HG02610 (cell line): Measurements from ENCODE around the gene SPATA9.

Source experiments
- ATAC-seq: cut with Tn5 transposase; IDR thresholded peaks from one replicate; pipeline ENCODE4 v1.9.1; 2021; ENCODE audit warnings: mild to moderate bottlenecking, moderate library complexity; ENCODE audit not compliant: unreplicated experiment

Gene SPATA9

GRCh38 chr5:95621839-95622629 lies 60.8 kb downstream of the SPATA9 start:
- ATAC-seq, result no peak

DNA sequence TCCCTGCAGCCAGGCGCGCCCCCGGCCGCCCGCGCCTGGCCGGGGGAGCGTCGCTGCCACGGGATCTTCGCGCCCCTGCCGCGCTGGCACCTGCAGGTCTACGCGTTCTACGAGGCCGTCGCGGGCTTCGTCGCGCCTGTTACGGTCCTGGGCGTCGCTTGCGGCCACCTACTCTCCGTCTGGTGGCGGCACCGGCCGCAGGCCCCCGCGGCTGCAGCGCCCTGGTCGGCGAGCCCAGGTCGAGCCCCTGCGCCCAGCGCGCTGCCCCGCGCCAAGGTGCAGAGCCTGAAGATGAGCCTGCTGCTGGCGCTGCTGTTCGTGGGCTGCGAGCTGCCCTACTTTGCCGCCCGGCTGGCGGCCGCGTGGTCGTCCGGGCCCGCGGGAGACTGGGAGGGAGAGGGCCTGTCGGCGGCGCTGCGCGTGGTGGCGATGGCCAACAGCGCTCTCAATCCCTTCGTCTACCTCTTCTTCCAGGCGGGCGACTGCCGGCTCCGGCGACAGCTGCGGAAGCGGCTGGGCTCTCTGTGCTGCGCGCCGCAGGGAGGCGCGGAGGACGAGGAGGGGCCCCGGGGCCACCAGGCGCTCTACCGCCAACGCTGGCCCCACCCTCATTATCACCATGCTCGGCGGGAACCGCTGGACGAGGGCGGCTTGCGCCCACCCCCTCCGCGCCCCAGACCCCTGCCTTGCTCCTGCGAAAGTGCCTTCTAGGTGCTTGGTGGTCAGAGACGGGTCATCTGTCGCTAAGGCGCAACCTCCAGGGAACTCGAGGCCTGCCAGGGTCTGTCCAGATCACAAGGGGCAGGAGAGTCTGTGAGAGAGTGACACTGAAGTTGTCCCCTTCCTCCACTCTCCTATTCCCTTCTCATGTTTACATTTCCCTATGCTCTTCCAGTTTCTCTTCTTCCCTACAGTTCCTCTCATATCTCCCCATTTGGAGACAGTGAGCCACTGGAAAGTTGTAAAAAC lies 61.6 kb downstream of the SPATA9 start:
- ATAC-seq, result peak; percentile 45

DNA sequence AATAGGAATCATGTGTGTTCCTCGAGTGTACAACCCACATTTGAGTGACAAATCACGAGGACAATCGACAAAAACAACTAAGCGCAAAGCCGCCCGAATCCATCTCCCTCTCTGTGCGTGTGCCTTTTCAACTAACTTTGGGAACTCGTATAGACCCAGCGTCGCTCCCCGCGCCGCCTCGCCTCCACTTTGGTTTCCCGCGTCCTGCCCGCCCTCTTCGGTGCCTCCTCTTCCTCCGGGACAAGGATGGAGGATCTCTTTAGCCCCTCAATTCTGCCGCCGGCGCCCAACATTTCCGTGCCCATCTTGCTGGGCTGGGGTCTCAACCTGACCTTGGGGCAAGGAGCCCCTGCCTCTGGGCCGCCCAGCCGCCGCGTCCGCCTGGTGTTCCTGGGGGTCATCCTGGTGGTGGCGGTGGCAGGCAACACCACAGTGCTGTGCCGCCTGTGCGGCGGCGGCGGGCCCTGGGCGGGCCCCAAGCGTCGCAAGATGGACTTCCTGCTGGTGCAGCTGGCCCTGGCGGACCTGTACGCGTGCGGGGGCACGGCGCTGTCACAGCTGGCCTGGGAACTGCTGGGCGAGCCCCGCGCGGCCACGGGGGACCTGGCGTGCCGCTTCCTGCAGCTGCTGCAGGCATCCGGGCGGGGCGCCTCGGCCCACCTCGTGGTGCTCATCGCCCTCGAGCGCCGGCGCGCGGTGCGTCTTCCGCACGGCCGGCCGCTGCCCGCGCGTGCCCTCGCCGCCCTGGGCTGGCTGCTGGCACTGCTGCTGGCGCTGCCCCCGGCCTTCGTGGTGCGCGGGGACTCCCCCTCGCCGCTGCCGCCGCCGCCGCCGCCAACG lies 62.5 kb downstream of the SPATA9 start, which contains the start of gene GPR150:
Gene GPR150, plus strand, starts transcription at position 58 of the 840 bp plus-strand sequence. Its CDS starts 189 bp downstream, at position 247.
- ATAC-seq, result peak; percentile 53

DNA sequence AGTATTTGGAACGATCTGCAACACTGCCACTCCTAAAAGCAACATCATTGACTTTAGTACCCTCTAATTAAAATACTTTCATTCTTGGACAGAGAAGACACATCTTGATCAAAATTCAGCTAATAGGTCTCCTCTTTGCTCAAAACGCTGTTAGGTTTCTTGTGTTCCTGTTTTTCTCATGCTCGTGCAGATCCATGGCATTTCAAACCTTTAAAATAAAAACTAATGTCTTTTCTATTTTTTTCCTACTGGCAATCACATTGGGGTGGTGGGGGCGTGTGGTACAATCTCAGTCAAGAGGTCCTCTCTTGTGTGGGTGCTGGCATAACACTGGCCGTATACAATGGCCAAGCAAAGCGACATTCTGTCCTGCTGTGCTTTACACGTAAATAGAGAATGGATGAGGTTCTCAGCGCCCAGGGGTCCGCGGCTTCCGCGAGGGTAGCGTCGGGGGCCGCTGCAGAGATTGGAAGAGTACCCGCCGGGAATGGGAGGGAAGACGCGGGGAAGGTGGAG lies 63.2 kb downstream of the SPATA9 start:
- ATAC-seq, result no peak

- no peak for ATAC-seq
These were observed 63.7 kb downstream of the SPATA9 start for GRCh38 chr5:95619096-95619495.

DNA sequence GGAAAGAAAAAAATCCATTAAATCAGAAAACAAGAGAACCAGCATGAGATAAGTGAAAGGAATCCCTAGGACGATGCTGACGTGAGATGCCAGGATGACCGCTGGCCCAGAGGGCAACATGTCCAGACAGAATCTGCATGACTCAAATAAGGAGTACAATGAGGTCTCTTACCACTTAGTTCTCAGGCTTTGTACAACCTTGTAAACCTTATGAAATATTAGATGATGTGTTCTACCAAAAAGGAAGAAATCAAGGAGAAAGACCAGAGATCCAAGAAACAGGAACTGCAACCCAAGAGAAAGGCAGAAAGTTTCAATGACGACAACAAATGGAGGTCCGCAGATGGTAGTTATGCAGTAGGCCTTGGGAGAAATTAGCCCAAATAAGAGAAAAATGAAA lies 65.7 kb downstream of the SPATA9 start:
- ATAC-seq, result peak; percentile 35

DNA sequence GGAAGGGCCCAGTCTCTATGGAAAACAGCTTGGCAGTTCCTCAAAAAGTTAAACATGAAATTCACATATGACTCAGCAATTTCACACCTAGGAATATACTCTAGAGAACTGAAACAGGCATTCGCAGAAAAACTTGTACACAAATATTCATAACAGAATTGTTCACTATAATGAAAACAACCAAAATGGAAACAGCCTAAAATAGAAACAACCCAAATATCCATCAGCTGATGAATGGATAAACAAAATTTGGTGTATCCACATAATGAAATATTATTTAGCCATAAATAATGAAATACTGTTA lies 67.7 kb downstream of the SPATA9 start:
- peak; percentile 41 for ATAC-seq

GRCh38 chr5:95613514-95613913 lies 69.3 kb downstream of the SPATA9 start:
- ATAC-seq, result no peak

DNA sequence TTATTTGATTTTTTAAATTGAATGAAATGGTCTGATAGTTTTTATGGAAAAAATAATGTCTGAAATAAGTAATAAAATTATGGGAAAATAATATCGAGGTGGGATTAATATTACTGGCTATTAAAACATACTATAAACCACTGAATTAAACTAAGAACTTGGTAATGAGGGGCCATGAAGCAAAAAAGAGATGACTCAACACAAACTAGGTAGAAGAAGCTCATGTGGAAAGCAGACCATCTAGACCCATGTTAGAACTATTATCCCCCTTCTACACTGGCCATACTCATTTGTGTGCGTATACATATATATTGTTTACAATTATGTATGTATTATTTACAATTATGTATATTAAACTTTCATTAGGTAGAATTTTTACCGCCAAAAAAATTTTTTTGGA lies 71.4 kb downstream of the SPATA9 start:
- no peak for ATAC-seq

DNA sequence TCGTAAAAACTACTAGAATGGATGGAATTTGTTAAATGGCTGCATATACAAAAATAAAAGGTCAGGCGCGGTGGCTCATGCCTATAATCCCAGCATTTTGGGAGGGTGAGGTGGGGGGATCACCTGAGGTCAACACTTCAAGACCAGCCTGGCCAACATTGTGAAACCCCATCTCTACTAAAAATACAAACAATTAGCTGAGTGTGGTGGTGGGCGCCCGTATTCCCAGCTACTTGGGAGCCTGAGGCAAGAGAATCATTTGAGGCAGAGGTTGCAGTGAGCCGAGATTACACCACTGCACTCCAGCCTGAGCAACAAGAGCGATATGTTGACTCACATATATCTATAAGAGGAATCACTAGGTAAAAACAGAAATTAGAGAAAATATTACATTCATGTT lies 72.2 kb downstream of the SPATA9 start:
- no peak for ATAC-seq

DNA sequence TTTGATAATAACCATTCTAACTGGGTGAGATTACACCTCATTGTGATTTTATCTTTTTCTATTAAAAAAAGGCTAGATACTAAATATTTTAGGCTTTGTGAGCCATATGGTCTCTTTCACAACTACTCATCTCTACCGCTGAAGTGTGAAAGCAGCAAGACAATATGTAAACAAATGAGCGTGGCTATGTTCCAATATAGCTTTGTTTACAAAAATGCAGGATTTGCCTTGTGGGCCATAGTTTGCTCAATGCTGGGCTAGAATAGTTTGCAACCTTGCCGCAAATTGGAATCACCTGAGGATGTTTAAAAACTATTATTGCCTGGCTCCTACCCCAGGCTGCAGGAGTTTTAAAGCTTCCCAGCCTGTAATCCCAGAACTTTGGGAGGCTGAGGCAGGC lies 73.1 kb downstream of the SPATA9 start:
- ATAC-seq, result no peak
